DOHH2 (cell line): Measurements from ENCODE around the gene RPUSD1.

Experiments
- CTCF ChIP-seq: fragments of 200-600 bp; sonication (generic); IDR thresholded peaks from one replicate; pipeline ENCODE4 v1.5.1; 2014; ENCODE audit warnings: antibody characterized with exemption, mild to moderate bottlenecking, low read depth, low read length; ENCODE audit not compliant: poor library complexity, severe bottlenecking
- EZH2phosphoT487 ChIP-seq: fragments of 200-600 bp; sonication (generic); IDR thresholded peaks from 2 replicates; pipeline ENCODE4 v1.6.1; 2017; ENCODE audit warnings: borderline replicate concordance, mild to moderate bottlenecking, antibody characterized with exemption, low read length, moderate library complexity, mixed read lengths

- TF ChIP-seq CTCF (no peak), EZH2phosphoT487 (no peak)
Measured at GRCh38 chr16:795580-796229, 7.5 kb upstream of the RPUSD1 start.
